HG03097 (cell line): Measurements from ENCODE around the gene PRMT3.
"Not testable (repeated sequence)": the region's sequence is repeated elsewhere in the genome, so short reads cannot be mapped to it uniquely, and the experiment has no call there.

Experiments
- ATAC-seq: cut with Tn5 transposase; IDR thresholded peaks from one replicate; pipeline ENCODE4 v1.9.1; 2021; ENCODE audit not compliant: unreplicated experiment, low FRiP score

The PRMT3 gene

GRCh38 chr11:20387261-20388095, at the start of gene PRMT3:
TSS of gene PRMT3 (plus strand) at chr11:20387716. CDS start at chr11:20387747, 31 bp downstream.
- ATAC-seq = peak; percentile 85

GRCh38 chr11:20342347-20343141, 45.0 kb upstream of the PRMT3 start:
- no peak for ATAC-seq

GRCh38 chr11:20351136-20351535, 36.4 kb upstream of the PRMT3 start:
- no peak for ATAC-seq

GRCh38 chr11:20351751-20352262, 35.7 kb upstream of the PRMT3 start:
- no peak for ATAC-seq

GRCh38 chr11:20353829-20354434, 33.6 kb upstream of the PRMT3 start:
- no peak for ATAC-seq

- peak; percentile 89 for ATAC-seq
Measured at GRCh38 chr11:20355221-20356219, 32.0 kb upstream of the PRMT3 start.

GRCh38 chr11:20357150-20357549, 30.4 kb upstream of the PRMT3 start:
- ATAC-seq = no peak

GRCh38 chr11:20360650-20361049, 26.9 kb upstream of the PRMT3 start:
- peak; percentile 42 for ATAC-seq

GRCh38 chr11:20362481-20362880, 25.0 kb upstream of the PRMT3 start:
- no peak for ATAC-seq

DNA sequence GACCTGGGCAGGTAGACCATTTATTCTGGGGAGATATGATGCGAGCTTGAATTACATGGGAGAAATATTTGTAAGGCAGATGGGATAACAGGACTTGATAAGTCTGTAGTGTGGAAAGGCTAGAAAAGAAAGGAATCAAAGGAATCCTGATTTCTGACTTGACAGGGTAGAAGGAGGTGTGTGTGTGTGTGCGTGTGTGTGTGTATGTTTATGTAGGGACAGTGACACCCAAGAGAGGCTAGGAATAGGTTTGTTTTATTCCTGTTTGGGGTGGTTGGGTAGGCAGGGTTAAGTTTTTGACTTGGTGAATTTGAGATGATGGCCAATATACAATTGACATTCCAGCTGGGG, 24.4 kb upstream of the PRMT3 start:
- ATAC-seq = no peak

GRCh38 chr11:20363500-20364340, 23.8 kb upstream of the PRMT3 start, which contains the start of gene HTATIP2:
TSS of gene HTATIP2 (plus strand) at chr11:20363714. CDS start at chr11:20364238, 524 bp downstream.
- ATAC-seq = peak; percentile 92

GRCh38 chr11:20364341-20364792, 23.1 kb upstream of the PRMT3 start:
- no peak for ATAC-seq

GRCh38 chr11:20365465-20365864, 22.1 kb upstream of the PRMT3 start:
- not testable (repeated sequence) for ATAC-seq

- no peak for ATAC-seq
Measured at GRCh38 chr11:20367313-20367948, 20.1 kb upstream of the PRMT3 start.

DNA sequence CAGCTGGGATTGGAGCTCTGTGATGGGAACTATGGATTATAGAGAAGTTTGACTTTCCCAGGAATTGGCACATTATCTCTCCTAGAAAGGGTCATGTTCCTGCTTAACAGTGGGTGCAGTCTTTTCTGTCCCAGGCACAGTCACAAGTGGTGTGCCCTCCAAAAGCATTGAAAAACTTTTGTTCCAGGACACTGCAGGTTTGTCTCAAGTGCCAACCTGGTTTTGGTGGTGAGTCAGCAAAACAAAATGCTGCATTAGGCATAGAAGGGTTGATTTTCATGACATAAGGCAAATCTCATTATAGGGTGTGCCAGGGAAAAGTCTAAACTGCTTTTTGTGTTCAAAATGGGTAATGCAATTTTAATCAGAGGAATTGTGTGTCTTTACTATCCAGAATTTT, 19.1 kb upstream of the PRMT3 start:
- ATAC-seq = no peak

- ATAC-seq = no peak
Measured at GRCh38 chr11:20369826-20370225, 17.7 kb upstream of the PRMT3 start.

- ATAC-seq = no peak
Measured at GRCh38 chr11:20372081-20372626, 15.4 kb upstream of the PRMT3 start.

DNA sequence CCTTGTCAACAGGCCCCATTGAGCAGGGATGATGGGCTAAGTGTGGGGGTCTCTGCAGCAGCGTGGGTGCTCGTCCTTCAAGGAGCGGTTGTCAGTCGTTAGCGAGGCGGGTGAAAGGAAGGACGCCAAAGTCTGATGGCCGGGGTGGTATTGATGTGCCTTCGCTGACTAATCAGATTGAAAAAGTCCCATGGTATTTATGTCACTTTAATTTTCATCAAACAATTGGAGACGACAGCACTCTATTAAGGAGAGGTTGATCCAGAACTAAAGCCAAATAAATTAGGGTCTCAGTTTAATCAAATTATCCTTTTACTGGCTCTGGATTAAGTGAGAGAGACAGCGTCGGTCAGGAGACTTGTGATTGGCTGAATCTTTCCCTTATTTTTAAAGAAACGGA, 14.4 kb upstream of the PRMT3 start:
- ATAC-seq = no peak
